22Rv1 (cell line): ENCODE measurements around the gene SH3PXD2A.

Experiments used
- H3K27ac ChIP-seq: fragments of 450-650 bp; 2 replicates; pipeline ENCODE4 v1.5.1; 2017
- CTCF ChIP-seq: fragments of 450-650 bp; IDR thresholded peaks from 2 replicates; pipeline ENCODE4 v1.5.1; 2017; ENCODE audit warnings: mild to moderate bottlenecking
- ZFX ChIP-seq: fragments of 450-650 bp; IDR thresholded peaks from 2 replicates; pipeline ENCODE4 v1.6.1; 2017; ENCODE audit warnings: antibody characterized with exemption, borderline replicate concordance

The SH3PXD2A gene

GRCh38 chr10:103703941-103704919, 151.1 kb downstream of the SH3PXD2A start:
- H3K27ac ChIP-seq = no peak overlapping the region
- no peak for TF ChIP-seq ZFX
- no peak for TF ChIP-seq CTCF

DNA sequence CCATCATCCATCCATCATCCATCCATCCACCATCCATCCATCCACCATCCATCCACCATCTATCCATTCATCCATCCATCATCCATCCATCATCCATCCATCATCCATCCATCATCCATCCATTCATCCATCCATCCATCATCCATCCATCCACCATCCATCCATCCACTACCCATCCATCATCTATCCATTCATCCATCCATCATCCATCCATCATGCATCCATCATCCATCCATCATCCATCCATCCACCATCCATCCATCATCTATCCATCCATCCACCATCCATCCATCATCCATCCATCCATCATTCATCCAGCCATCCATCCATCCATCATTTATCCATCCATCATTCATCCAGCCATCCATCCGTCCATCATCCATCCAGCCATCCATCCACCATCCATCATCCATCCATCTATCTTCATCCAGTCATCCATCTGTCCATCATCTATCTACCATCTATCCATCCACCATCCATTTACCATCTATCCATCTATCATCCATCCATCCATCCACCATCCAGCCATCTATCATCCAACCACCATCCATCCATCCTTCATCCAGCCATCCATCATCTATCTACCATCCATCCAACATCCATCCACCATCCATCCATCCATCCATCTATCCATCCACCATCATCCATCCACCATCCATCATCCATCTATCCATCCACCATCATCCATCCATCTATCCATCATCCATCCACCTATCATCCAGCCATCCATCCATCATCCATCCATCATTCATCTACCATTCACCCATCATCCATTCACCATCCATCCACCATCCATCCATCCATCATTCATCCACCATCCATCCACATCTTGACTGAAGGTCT, 153.8 kb downstream of the SH3PXD2A start:
- TF ChIP-seq CTCF (no peak), ZFX (no peak)
- no peak overlapping the region for H3K27ac ChIP-seq

DNA sequence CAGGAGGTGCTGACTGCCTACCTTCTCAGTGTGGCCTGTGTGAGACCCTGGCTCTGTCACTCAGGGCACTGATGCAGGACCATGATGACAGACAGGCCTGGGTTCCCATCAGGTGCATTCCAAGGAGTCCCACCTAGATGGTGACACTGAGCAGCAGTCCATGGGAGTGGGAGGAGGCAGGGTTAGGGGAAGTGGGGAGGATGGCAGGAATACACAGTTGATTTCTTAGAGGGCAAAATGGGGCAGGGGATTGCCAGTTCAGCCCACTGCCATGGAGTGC, 155.0 kb downstream of the SH3PXD2A start:
- TF ChIP-seq ZFX (no peak), CTCF (no peak)

DNA sequence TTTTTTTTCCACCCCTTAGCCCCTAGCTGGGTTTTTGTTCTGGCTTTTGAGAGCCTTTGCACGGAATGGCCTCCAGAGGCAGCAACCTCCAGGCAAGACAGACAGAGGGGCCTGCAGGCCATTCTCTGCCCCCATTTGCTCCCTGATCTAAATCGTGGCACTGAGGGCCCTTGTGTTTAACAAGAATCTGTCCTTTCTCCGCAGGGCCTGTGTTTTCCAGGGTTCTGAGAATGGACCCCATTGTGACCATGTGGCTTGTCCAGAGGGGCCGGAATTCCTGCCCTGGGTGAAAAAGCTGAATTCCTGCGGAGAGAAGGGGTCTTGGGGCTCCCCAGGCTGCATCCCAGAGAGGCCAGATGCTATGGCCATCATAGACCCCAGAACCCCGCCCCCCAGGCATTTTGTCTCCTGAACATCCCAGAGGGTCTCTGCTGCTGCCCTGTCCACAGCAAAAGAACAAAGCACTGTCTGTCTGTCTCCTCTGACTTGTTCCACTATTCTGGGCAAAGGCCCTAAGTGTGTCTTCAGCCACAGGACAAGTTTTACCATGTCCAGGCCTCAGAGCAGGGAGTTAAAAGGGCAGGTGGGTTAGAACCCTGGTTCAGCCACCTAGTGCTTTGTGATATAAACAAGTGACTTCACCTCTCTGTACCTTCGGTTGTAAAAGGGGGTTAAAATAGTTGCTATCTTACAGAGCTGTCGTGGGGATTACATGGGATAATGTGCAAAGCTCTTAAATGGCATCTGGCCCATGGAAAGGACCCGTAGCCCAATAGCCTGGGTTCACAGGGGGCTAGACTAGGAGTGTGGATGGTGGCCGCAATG, 155.6 kb downstream of the SH3PXD2A start:
- no peak overlapping the region for H3K27ac ChIP-seq
- TF ChIP-seq CTCF (no peak), ZFX (no peak)

More for the DNA sequence above, 155.0 kb downstream of the SH3PXD2A start:
- no peak overlapping the region for H3K27ac ChIP-seq

DNA sequence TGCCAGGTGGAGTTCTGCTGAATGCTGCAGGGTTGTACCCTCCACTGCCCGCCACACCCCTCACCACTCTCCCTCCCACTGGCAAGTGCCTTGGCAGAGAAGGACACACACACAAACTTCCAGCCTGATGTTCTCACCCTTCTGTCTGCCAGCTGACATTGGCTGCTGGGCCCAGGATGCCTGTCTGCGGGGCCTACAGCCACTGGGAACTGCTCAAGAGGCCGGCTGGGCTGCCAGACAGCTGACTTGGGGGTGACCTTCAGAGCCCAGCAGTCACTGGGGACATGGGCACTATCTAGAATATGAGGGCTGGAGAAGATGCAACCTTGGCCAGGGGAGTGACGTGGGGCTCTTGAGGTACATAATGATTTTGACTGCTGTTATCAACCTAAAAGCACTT, 157.1 kb downstream of the SH3PXD2A start:
- TF ChIP-seq ZFX (no peak), CTCF (no peak)
- H3K27ac ChIP-seq = no peak overlapping the region

DNA sequence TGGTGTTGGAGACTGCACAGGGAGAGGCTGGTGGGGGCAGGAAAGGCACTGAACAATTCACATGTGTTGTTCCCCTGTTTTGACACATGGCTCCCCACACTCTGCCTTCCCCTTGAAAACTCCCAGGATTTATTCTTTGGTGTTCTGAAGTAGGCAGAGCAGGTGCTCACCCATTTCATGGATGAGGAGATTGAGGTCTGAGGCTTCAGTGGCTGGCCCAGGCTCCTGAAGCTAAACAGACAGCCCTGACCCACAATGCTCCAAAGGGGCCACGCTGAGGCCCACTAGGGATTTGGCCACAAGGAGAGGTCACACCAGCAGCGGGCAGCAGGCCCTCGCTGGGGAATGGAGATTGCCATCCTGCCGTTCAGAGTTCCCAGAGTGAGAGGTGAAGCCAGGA, 157.6 kb downstream of the SH3PXD2A start:
- H3K27ac ChIP-seq = no peak overlapping the region
- TF ChIP-seq CTCF = no peak
- no peak for TF ChIP-seq ZFX
